Measurements from ENCODE around the gene TANC2.

DNA sequence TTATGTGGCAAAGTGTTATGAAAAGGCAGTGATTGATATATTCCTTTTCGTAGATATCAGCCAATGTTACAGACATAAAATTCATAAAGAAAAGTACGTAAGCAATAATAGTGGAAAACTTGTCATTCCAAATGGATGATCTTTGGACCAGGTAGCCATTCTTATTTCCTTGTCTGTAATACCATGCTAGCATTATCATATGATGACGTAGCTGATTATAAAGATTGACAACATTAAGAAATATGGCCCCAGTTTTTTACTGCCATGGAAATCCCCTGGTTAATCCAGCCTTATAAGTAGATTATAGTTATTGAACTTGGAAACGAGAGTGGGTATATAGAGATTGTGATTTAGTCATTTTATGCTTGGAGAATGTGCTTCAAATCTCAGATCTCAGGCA is 8.8 kb downstream of the TANC2 start:
- TF ChIP-seq, protein P1, sequence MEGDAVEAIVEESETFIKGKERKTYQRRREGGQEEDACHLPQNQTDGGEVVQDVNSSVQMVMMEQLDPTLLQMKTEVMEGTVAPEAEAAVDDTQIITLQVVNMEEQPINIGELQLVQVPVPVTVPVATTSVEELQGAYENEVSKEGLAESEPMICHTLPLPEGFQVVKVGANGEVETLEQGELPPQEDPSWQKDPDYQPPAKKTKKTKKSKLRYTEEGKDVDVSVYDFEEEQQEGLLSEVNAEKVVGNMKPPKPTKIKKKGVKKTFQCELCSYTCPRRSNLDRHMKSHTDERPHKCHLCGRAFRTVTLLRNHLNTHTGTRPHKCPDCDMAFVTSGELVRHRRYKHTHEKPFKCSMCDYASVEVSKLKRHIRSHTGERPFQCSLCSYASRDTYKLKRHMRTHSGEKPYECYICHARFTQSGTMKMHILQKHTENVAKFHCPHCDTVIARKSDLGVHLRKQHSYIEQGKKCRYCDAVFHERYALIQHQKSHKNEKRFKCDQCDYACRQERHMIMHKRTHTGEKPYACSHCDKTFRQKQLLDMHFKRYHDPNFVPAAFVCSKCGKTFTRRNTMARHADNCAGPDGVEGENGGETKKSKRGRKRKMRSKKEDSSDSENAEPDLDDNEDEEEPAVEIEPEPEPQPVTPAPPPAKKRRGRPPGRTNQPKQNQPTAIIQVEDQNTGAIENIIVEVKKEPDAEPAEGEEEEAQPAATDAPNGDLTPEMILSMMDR (IDR thresholded peaks at IDR 0.05) = no peak
- TF ChIP-seq POLR2AphosphoS5 (IDR thresholded peaks at IDR 0.05) (no peak), POLR2A (IDR thresholded peaks at IDR 0.05; ENCODE audit: low read depth) (no peak)
